Fibroblast of skin of scalp (primary cell): ENCODE data around the gene BPIFB6.

Experiments
- DNase-seq: peaks from one replicate; pipeline ENCODE4 v3.0.0-alpha.2; 2013

The BPIFB6 gene

GRCh38 chr20:33016581-33017109 lies 14.8 kb upstream of the BPIFB6 start:
- no peak for DNase-seq

DNA sequence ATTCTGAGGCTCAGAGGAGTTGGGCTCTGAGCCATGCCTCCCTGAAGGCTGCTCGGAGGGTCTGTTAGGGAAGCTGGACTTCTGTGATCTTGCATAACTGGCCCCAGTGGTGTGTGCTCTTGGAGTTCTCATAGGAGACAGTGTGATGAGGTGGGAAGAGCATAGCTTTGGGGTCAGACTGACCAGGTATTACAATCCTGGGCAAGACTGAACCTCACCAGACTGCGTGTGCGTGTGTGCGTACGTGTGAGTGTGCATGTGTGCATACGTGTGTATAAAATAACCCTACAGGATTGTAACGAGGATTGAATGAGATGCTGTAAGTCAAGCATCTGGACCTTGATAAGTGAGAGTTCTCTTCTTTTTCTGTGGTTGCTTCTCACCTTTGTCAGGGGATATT lies 13.9 kb upstream of the BPIFB6 start:
- DNase-seq, result no peak

GRCh38 chr20:33018169-33018931 lies 13.1 kb upstream of the BPIFB6 start:
- DNase-seq, result no peak

GRCh38 chr20:33019465-33020277 lies 11.8 kb upstream of the BPIFB6 start:
- DNase-seq, result no peak

DNA sequence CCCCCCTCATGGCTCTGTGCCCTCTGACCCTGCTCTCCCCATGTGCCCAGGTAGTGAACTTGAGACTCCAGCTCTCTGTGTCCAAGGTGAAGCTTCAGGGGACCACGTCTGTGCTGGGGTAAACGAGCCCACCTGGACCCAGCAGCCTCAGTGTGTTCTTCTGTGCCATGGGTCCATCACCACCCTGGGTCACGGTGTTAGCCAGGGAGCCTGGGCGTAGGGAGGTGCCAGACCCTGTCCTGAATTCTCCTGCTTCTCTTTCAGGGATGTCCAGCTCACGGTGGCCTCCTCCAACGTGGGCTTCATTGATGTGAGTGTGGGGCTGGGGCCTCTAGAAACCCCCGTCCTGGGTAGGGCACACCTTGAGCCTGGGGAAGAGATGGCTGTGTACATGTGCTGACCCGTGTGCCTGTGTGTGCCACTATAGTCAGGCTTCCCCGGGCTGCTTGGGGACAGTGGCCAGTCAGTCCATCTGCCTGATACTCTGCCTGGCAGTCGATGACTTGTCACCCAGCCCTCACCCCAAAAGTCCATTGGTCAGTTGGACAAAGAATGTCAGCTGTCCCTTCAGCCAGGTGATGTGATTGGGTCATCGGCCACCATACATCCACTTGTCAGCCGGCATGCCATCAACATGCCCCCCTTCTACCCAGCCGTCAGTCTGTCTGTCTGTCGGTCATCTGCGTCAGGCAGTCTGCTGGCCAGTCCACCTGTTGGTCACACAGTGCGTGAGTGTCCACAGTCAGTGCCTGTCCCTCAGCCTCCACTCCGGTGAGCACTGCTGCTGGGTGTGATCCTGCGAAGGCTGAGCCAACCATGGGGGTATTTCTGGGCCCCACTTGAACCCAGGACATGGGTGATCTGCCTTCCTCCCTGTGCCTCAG lies 10.9 kb upstream of the BPIFB6 start:
- DNase-seq, result no peak

GRCh38 chr20:33021879-33022278 lies 9.6 kb upstream of the BPIFB6 start:
- DNase-seq, result no peak

DNA sequence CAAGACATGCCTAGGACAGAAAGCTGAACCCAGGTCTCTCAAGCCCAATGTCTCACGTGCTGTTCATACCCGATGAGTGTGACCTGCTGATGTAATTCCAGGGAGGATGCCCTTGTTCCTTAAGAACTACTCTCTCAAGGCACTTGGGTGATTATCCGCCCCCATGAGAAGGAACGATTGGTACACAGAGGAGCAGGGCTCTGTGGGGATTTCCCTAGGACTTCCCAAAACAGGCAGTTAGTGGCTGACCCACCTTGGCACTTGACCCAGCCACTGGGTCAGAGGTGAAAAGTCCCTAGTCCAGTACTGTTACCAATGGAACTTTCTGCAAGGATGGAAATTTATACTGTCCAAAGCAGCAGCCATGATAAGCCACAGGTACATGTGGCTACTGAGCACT lies 9.2 kb upstream of the BPIFB6 start:
- DNase-seq, result no peak

- no peak for DNase-seq
Observed at GRCh38 chr20:33022694-33023438, 8.6 kb upstream of the BPIFB6 start.

DNA sequence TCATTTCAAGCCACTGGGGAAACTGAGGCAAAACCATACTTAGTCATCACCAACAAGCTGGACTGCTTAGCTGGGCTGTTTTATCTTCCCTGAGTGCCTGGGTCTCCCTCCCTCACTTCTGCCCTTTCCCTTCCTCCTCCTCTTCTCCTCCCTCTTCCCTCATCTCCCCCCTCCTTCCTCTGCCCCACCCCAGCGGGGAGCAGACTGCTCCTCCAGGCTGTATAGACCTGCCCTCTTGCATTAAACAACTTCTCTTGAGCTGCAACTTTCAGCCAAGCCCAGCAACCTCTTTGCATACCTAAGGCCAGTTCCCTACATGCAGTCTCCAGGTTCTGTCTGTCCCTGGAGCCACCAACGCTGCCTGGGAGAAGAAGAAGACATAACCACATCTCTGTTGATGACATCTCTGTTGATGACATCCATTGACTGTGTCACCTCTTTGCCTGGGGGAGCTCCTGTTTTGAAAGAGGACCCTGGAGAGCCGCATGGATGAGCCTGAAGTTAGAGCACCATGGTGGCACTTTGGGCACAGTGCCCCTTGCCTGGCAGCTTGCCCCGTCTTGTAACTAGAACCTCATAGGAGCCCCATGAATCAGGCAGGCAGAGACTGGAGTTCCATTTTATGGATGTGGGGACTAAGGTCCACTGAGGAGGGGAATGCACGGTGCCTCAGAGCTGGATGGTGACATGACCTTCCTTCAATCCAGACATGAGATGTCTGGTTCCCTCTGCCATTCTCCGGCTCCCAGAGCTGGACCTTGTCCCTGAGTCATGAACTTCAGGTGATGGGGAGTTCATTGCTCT lies 7.8 kb upstream of the BPIFB6 start:
- DNase-seq, result no peak

- no peak for DNase-seq
Observed at GRCh38 chr20:33024243-33024560, 7.2 kb upstream of the BPIFB6 start.

GRCh38 chr20:33024609-33025317 lies 6.7 kb upstream of the BPIFB6 start:
- DNase-seq, result no peak

DNA sequence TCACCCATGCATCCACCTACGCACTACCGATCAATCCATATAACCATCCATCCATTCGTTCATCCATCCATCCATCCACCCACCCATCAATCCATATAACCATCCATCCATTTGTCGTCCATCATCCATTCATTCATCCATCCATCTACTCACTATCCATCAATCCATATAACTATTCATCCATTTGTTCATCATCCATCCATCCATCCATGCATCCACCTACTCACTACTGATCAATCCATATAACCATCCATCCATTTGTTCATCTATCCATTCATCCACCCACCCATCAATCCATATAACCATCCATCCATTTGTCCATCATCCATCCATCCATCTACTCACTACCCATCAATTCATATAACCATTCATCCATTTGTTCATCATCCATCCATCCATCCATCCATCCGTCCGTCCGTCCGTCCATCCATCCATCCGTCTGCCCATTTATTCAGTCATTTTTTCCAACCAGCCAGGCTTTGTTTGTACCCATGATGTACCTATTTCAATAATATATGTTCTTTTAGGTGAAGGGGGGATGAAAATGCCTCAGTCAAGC lies 6.1 kb upstream of the BPIFB6 start:
- no peak for DNase-seq

DNA sequence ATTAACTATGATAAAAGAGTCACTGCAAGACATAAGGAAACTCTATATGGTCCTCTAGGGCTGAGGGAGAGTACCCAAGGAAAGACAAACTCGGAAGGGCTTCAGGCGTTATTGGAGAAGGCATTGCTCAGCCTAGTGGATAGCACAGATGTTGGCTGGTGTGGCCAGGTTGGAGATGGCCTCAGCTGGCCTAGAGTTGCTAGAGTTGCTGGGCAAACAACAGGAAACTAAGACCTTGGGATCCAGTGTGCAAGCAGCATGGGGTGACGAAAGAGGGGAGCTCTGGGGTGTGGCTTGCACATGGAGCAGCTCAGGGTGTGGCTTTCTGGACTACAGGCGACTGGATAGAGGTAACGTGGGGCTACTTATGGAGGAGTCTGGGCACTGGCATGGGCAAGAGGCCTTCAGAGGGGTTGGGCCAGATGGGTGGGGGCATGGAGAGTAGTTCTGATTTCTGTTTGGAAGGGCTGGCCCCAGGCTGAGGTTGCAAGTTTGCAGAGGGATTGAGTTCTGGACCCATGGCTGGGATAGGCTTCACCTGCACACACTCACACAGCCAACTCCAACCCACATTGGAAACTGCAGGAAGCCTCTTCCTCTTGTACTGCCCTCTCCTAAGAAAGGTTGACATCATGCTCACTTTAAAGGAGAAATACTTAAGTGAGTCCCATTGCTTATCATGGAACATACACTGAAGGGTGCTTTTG lies 5.2 kb upstream of the BPIFB6 start:
- no peak for DNase-seq

- DNase-seq, result no peak
Observed at GRCh38 chr20:33026779-33027759, 4.4 kb upstream of the BPIFB6 start.

DNA sequence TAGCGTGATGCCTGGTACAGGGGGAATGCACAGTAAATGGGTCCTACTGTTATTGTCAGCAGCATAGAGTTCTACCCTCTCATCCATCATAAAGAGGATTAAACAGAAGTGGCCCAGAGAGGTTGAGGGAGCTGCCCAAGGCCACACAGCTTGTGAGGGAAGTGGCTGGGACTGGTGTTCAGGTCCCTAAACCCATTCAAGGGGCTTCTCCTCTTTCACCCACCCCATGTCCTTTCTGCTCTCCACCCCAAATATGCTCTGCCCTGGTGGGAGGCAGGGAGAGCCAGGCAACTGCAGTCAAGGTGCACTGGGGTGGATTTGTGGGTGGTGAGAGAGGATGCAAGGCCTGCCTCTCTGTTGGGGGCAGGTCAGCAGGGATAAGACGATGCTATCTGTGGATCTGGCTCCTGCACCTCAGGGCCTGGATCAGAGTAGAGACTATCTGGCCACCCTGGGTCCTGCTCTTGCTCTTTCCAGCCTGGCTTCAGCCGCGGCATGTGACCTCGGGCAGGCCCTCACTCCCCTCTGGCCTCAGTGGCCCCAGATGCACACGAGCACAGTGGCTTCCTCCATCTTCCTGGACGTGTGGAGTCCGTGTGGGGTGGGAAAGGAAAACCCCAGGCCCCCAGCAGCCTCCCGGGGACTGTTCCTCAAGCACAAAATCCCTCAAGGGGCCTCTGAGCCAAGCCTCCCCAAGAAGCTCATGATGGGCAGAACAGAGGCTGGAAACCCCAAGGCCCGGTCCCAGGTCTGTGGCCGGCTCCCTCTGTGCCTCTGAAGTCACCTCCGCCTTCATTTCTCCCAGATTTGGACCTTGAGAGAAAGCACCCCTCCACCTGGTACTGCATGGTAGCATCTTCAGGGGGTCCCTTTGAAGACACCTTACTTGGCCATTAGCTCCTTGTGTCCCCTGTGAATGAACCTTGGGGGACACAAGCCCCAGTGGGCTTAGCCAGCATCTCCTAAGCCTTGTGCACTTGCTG lies 3.4 kb upstream of the BPIFB6 start:
- no peak for DNase-seq

GRCh38 chr20:33028875-33029274 lies 2.6 kb upstream of the BPIFB6 start:
- no peak for DNase-seq

GRCh38 chr20:33030076-33030475 lies 1.4 kb upstream of the BPIFB6 start:
- no peak for DNase-seq
